HEK293 (cell line): ENCODE results near the gene SRC.

Experiments
- CTCF ChIA-PET: fragments of 350-600 bp; formaldehyde crosslinking; extraction: SDS; loops from one replicate; lab custom pipeline; 2021; ENCODE audit warnings: antibody characterized with exemption; lab: Yijun Ruan, JAX
- POLR2A ChIA-PET: fragments of 300-600 bp; formaldehyde crosslinking; extraction: SDS; loops from one replicate; lab custom pipeline; 2020; ENCODE audit warnings: antibody characterized with exemption, inconsistent platforms; lab: Yijun Ruan, JAX
- H3K27ac ChIP-seq: fragments of 200-500 bp; sonication (Bioruptor generic); 2 replicates; pipeline ENCODE4 v1.5.1; 2014; ENCODE audit warnings: low read depth, low read length, control low read depth, inconsistent platforms; ENCODE audit errors: extremely low read depth
- H3K36me3 ChIP-seq, 2 experiments: fragments of 200-500 bp in 1 of 2; sonication (Bioruptor generic) in 1 of 2; 1 replicate in 1 of 2; 2 replicates in 1 of 2; pipeline ENCODE4 v1.5.1; 2014 to 2017; ENCODE audit warnings: inconsistent platforms in 2 of 2, low read length in 2 of 2; ENCODE audit not compliant: control insufficient read depth in 2 of 2, insufficient read depth in 1 of 2
- H3K4me1 ChIP-seq: fragments of 200-500 bp; sonication (Bioruptor generic); 2 replicates; pipeline ENCODE4 v1.5.1; 2014; ENCODE audit warnings: mild to moderate bottlenecking, low read length, inconsistent platforms; ENCODE audit not compliant: control insufficient read depth, insufficient read depth
- H3K4me3 ChIP-seq: 2 replicates; pipeline ENCODE4 v1.5.1; 2011; ENCODE audit warnings: low read depth, mild to moderate bottlenecking, control low read depth, low read length, moderate library complexity
- H3K9me3 ChIP-seq: fragments of 200-500 bp; sonication (Bioruptor generic); 2 replicates; pipeline ENCODE4 v1.5.1; 2014; ENCODE audit warnings: low read depth, low read length, inconsistent platforms; ENCODE audit not compliant: control insufficient read depth, insufficient read depth
- HOXA7 ChIP-seq: sonication (generic); formaldehyde crosslinking; IDR thresholded peaks from 2 replicates; pipeline ENCODE4 v1.8.1; 2022; ENCODE audit warnings: missing genetic modification reagents, borderline replicate concordance
- INSM2 ChIP-seq: fragments of 450-650 bp; formaldehyde crosslinking; IDR thresholded peaks from 2 replicates; pipeline ENCODE4 v1.5.1; 2016; ENCODE audit warnings: missing biosample characterization, missing genetic modification characterization
- KLF17 ChIP-seq: fragments of 450-650 bp; formaldehyde crosslinking; IDR thresholded peaks from 2 replicates; pipeline ENCODE4 v1.5.1; 2016; ENCODE audit warnings: missing biosample characterization, missing genetic modification characterization
- TCF7L2 ChIP-seq: IDR thresholded peaks from 2 replicates; pipeline ENCODE4 v1.6.1; 2011; ENCODE audit warnings: low read depth, mild to moderate bottlenecking, inconsistent platforms, low read length, moderate library complexity, borderline replicate concordance
- ZBTB1 ChIP-seq: fragments of 450-650 bp; formaldehyde crosslinking; IDR thresholded peaks from 2 replicates; pipeline ENCODE4 v1.5.1; 2016; ENCODE audit warnings: missing biosample characterization, missing genetic modification characterization
- ZBTB49 ChIP-seq: fragments of 450-650 bp; formaldehyde crosslinking; IDR thresholded peaks from 2 replicates; pipeline ENCODE4 v1.5.1; 2016; ENCODE audit warnings: missing biosample characterization, missing genetic modification characterization, low read depth
- ZFHX2 ChIP-seq: fragments of 450-650 bp; formaldehyde crosslinking; conservative IDR thresholded peaks from 2 replicates; pipeline ENCODE4 v1.5.1; 2016; ENCODE audit warnings: missing biosample characterization, missing genetic modification characterization
- ZFP69B ChIP-seq: fragments of 450-650 bp; formaldehyde crosslinking; IDR thresholded peaks from 2 replicates; pipeline ENCODE4 v1.5.1; 2016; ENCODE audit warnings: missing biosample characterization, missing genetic modification characterization
- ZNF132 ChIP-seq: fragments of 450-650 bp; formaldehyde crosslinking; IDR thresholded peaks from 2 replicates; pipeline ENCODE4 v1.5.1; 2017; ENCODE audit warnings: missing biosample characterization, missing genetic modification characterization, borderline replicate concordance
- ZNF202 ChIP-seq: fragments of 450-650 bp; formaldehyde crosslinking; IDR thresholded peaks from 2 replicates; pipeline ENCODE4 v1.5.1; 2016; ENCODE audit warnings: missing biosample characterization, missing genetic modification characterization, borderline replicate concordance
- ZNF223 ChIP-seq: fragments of 450-650 bp; formaldehyde crosslinking; IDR thresholded peaks from 2 replicates; pipeline ENCODE4 v1.5.1; 2016; ENCODE audit warnings: missing biosample characterization, missing genetic modification characterization
- ZNF248 ChIP-seq: fragments of 450-650 bp; formaldehyde crosslinking; IDR thresholded peaks from 2 replicates; pipeline ENCODE4 v1.5.1; 2017; ENCODE audit warnings: missing biosample characterization, missing genetic modification characterization
- ZNF280D ChIP-seq: fragments of 450-650 bp; formaldehyde crosslinking; IDR thresholded peaks from 2 replicates; pipeline ENCODE4 v1.5.1; 2016; ENCODE audit warnings: missing biosample characterization, missing genetic modification characterization
- ZNF341 ChIP-seq: fragments of 450-650 bp; formaldehyde crosslinking; IDR thresholded peaks from 2 replicates; pipeline ENCODE4; 2016; ENCODE audit warnings: low read depth, missing biosample characterization, missing genetic modification characterization
- ZNF362 ChIP-seq: fragments of 450-650 bp; formaldehyde crosslinking; IDR thresholded peaks from 2 replicates; pipeline ENCODE4 v1.5.1; 2016; ENCODE audit warnings: missing biosample characterization, missing genetic modification characterization
- ZNF510 ChIP-seq: fragments of 450-650 bp; formaldehyde crosslinking; IDR thresholded peaks from 2 replicates; pipeline ENCODE4 v1.5.1; 2018; ENCODE audit warnings: mild to moderate bottlenecking, missing genetic modification characterization, missing biosample characterization; ENCODE audit not compliant: insufficient replicate concordance
- ZNF561 ChIP-seq: fragments of 450-650 bp; IDR thresholded peaks from 2 replicates; pipeline ENCODE4 v1.5.1; 2018; ENCODE audit warnings: missing biosample characterization, missing genetic modification characterization, borderline replicate concordance
- ZNF629 ChIP-seq: fragments of 450-650 bp; formaldehyde crosslinking; IDR thresholded peaks from 2 replicates; pipeline ENCODE4 v1.5.1; 2017; ENCODE audit warnings: missing biosample characterization, missing genetic modification characterization
- ZNF658 ChIP-seq: fragments of 450-650 bp; formaldehyde crosslinking; IDR thresholded peaks from 2 replicates; pipeline ENCODE4; 2016; ENCODE audit warnings: missing biosample characterization, missing genetic modification characterization
- ZNF677 ChIP-seq: fragments of 450-650 bp; IDR thresholded peaks from 2 replicates; pipeline ENCODE4 v1.5.0; 2018; ENCODE audit warnings: missing biosample characterization, mild to moderate bottlenecking, missing genetic modification characterization, moderate library complexity
- ZSCAN30 ChIP-seq: fragments of 450-650 bp; IDR thresholded peaks from 2 replicates; pipeline ENCODE4 v1.5.1; 2018; ENCODE audit warnings: missing biosample characterization, mild to moderate bottlenecking, missing genetic modification characterization, moderate library complexity
- ZSCAN5A ChIP-seq: fragments of 450-650 bp; formaldehyde crosslinking; IDR thresholded peaks from 2 replicates; pipeline ENCODE4 v1.5.1; 2016; ENCODE audit warnings: missing biosample characterization, missing genetic modification characterization

SRC gene

GRCh38 chr20:37296371-37296770, 49.6 kb upstream of the SRC start:
- H3K4me3 ChIP-seq: no peak overlapping the region
- H3K9me3 ChIP-seq: no peaks in the 10 kb centered on the region
- ChIA-PET CTCF (interaction anchor here (0.9 kb wide), 1 partner anchor 25 kb away, joined by 3 read pairs; no protein-coding TSS in a partner anchor), POLR2A (no interaction called here)
- TF ChIP-seq KLF17 (tag by site-specific recombination) (no peak), ZNF341 (tag by site-specific recombination) (no peak), ZNF677 (no peak), ZNF202 (tag by site-specific recombination) (no peak)
- no peak overlapping the region for H3K27ac ChIP-seq
- H3K4me1 ChIP-seq: peaks cover 2% of the 10 kb centered on the region; the same call in 1 of the 2 replicates
- peaks cover 2 to 48% of the 10 kb centered on the region in 2 experiments for H3K36me3 ChIP-seq

- no peaks in the 10 kb centered on the region for H3K9me3 ChIP-seq
- no peak overlapping the region for H3K27ac ChIP-seq
- ChIA-PET CTCF (no interaction called here), POLR2A (no interaction called here)
- no peak overlapping the region for H3K4me3 ChIP-seq
- H3K36me3 ChIP-seq: peaks cover 6 to 48% of the 10 kb centered on the region in 2 experiments
- H3K4me1 ChIP-seq: peaks cover 2% of the 10 kb centered on the region; the same call in 1 of the 2 replicates
- no peak for TF ChIP-seq HOXA7
- TF ChIP-seq ZNF132 (tag by site-specific recombination): no peak
- TF ChIP-seq TCF7L2: no peak
- TF ChIP-seq ZNF248 (tag by site-specific recombination): no peak
- no peak for TF ChIP-seq ZSCAN30 (tag by site-specific recombination)
- no peak for TF ChIP-seq ZNF362 (tag by site-specific recombination)
- TF ChIP-seq ZBTB49: no peak
- TF ChIP-seq ZNF280D (tag by site-specific recombination): no peak
- TF ChIP-seq ZFHX2 (tag by site-specific recombination): no peak
- no peak for TF ChIP-seq INSM2 (tag by site-specific recombination)
- no peak for TF ChIP-seq ZNF629 (tag by site-specific recombination)
- TF ChIP-seq ZNF223 (tag by site-specific recombination): no peak
- no peak for TF ChIP-seq ZNF658 (tag by site-specific recombination)
- no peak for TF ChIP-seq ZBTB1 (tag by site-specific recombination)
- no peak for TF ChIP-seq ZNF510 (tag by site-specific recombination)
- TF ChIP-seq ZNF561 (tag by site-specific recombination): no peak
- no peak for TF ChIP-seq ZFP69B (tag by site-specific recombination)
- TF ChIP-seq ZSCAN5A (tag by site-specific recombination): no peak
Measured at GRCh38 chr20:37297066-37297736, 48.7 kb upstream of the SRC start.
